Measurements from ENCODE around the gene RPAP2.

DNA sequence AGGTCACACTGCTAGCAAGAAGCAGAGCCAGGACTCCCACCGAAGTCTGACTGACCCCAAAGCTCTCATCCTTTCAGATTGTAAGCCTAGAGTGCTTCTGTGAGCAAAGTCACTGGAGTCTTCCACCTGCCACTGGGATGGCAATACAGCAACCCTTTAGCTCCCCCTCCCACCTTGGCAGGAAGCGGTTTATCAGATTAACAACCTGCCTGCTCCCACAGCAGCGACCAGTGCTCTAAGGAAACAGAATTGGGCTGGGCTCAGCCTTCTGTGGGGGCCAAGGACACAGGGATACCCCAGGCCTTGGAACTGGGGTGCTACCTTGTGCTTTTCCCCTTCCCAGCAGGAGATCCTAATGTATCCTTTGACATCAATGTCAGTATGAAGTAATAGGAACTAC is 111.8 kb downstream of the RPAP2 start:
- TF ChIP-seq, protein P1, sequence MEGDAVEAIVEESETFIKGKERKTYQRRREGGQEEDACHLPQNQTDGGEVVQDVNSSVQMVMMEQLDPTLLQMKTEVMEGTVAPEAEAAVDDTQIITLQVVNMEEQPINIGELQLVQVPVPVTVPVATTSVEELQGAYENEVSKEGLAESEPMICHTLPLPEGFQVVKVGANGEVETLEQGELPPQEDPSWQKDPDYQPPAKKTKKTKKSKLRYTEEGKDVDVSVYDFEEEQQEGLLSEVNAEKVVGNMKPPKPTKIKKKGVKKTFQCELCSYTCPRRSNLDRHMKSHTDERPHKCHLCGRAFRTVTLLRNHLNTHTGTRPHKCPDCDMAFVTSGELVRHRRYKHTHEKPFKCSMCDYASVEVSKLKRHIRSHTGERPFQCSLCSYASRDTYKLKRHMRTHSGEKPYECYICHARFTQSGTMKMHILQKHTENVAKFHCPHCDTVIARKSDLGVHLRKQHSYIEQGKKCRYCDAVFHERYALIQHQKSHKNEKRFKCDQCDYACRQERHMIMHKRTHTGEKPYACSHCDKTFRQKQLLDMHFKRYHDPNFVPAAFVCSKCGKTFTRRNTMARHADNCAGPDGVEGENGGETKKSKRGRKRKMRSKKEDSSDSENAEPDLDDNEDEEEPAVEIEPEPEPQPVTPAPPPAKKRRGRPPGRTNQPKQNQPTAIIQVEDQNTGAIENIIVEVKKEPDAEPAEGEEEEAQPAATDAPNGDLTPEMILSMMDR (IDR thresholded peaks at IDR 0.05): no peak
- TF ChIP-seq POLR2A (IDR thresholded peaks at IDR 0.05): no peak
- no peak for TF ChIP-seq POLR2AphosphoS5 (IDR thresholded peaks at IDR 0.05)

Measured in transverse colon (tissue), 4 donors.